ENCODE results near the gene NUDT8. TPM values are rescaled to one million over a fixed set of nuclear protein-coding genes. Genes with fewer than 3 reads are reported as not detected.
"Not testable (repeated sequence)": the region's sequence is repeated elsewhere in the genome, so short reads cannot be mapped to it uniquely, and the experiment has no call there.

The NUDT8 gene
- total RNA-seq, 2 donors from 2014 or later: 9.9 to 11.5 TPM

DNA sequence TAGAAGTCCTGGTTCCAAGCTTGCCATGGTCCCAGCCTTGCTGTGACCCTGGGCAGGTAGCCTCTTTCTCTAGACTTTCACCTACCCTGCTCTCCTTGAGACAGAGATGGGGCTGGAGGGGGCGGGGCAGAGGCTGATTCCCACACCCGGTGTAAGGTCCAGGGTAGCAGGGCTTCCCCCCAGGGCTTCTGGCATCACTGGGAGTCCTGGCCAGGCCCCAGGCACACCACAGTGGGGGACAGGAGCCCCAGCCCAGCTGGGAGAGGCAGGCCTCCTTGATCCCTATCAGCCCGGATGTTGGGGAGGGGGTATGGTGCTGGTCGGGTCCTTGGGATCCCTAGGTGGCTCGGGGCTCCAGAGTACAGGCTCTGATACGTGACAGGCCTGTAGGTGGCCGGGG is 1.7 kb upstream of the NUDT8 start:
- Mint-ChIP-seq H3K27ac (peak overlapping the region; percentile 77 to 82), H3K27me3 (no peaks in the 10 kb centered on the region), H3K36me3 (no peaks in the 10 kb centered on the region), H3K9me3 (no peaks in the 10 kb centered on the region), H3K4me3 (peak overlapping the region; percentile 93), H3K4me1 (ENCODE audit: low read depth in 2 of 2) (peaks cover 5 to 12% of the 10 kb centered on the region in 2 donors)
- ATAC-seq (no peak), DNase-seq (ENCODE audit: low spot score) (no peak)

DNA sequence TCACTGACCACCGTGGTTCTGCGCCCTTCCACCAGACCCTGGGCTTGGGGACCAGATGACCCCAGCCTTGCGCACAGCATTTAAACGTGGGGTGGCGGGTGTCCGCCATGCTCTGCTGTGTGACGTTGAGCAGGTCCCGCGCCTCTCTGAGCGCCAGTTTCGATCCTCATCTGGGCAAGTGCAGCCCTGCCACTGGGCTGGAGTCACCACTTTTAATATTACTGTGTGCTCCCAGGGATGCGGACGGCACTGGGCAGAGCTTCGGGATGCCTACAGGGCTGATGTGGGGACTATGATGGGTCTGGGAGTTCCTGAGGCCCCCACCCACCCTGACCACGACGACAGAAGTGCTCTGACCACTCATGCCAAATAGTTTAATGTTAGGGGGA is 1.2 kb upstream of the NUDT8 start:
- no peak for ATAC-seq
- no peaks in the 10 kb centered on the region for H3K36me3 Mint-ChIP-seq
- H3K27me3 Mint-ChIP-seq: no peaks in the 10 kb centered on the region
- peaks cover 5 to 12% of the 10 kb centered on the region in 2 donors for H3K4me1 Mint-ChIP-seq (ENCODE audit: low read depth in 2 of 2)
- peak overlapping the region; percentile 77 to 82 for H3K27ac Mint-ChIP-seq
- H3K4me3 Mint-ChIP-seq: peak overlapping the region; percentile 93
- no peaks in the 10 kb centered on the region for H3K9me3 Mint-ChIP-seq
- no peak for DNase-seq (ENCODE audit: low spot score)

DNA sequence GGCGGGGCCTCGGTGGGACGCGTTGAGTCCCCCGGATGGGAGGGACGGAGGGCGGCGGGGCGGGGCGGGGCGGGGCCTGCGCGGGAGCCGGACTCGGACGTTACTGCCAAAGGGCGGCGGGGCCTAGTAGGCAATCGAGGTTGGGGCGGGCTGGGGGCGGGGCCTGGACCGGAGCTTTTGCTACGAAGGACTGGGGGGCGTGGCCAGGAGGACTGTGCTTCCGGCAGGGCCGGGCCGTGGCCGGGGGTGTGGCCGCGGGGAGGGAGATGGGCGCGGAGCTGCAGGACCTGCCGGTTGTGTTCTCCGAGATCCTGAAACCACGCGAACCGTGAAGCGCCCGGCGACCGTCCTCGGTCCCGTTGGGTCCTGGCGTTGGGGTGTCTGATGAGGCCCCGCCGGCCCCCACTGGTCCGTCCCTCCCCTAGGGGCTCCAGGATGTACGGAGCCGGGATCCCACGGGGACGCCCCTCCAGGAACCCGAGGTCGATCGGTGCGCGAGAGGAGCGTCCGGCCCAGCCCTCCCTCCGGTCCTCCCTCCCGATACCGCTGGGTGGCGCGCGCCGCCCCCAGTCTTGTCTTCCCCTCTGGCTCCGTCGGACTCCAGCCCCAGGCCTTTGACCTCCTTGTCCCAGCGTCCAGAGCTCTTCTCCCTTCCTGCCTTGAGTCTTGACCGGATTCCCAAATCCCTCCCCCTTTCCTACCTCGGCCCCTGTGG is 648 bp upstream of the NUDT8 start:
- peaks cover 5 to 12% of the 10 kb centered on the region in 2 donors for H3K4me1 Mint-ChIP-seq (ENCODE audit: low read depth in 2 of 2)
- no peaks in the 10 kb centered on the region for H3K36me3 Mint-ChIP-seq
- no peaks in the 10 kb centered on the region for H3K9me3 Mint-ChIP-seq
- H3K27ac Mint-ChIP-seq: peak overlapping the region; percentile 77 to 82
- DNase-seq (ENCODE audit: low spot score) (peak; percentile 99), ATAC-seq (peak; percentile 86 to 91)
- no peaks in the 10 kb centered on the region for H3K27me3 Mint-ChIP-seq
- peak overlapping the region; percentile 93 for H3K4me3 Mint-ChIP-seq

DNA sequence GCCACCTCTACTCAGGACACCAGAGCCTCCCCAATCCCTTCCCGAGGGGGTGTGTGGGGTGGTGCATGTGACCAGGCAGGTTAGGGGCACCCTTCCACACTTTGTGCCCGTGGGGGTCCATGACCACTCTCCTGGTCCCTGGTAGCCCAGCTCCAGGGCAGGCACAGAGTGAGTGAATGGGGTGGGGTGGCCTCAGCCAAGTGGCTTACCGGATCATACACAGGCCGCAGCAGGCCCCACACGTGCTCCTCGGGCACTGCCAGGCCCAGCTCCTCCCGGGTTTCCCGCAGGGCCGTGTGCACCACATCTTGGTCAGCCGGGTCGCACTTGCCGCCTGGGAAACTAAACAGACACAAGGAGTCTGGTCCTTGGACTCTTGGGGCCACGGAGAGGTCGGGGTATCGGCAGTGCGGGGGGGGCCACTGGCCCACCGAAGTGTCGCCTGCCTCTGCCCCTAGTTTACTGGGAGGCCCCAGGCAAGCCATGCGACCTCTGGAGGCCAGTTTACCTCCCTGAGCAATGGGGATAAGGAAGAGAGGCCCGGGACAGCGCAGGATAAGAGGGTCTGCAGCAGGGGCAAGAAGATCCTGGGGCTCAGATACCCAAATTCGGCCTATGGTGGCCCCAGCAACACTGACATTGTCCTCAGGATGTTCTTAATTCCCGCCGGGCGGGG is 889 bp downstream of the NUDT8 start:
- Mint-ChIP-seq H3K9me3 (no peaks in the 10 kb centered on the region), H3K4me3 (peak overlapping the region; percentile 63), H3K27me3 (no peaks in the 10 kb centered on the region), H3K36me3 (no peaks in the 10 kb centered on the region), H3K27ac (peak overlapping the region; percentile 35 to 66), H3K4me1 (ENCODE audit: low read depth in 2 of 2) (peaks cover 5 to 14% of the 10 kb centered on the region in 2 donors)
- DNase-seq (ENCODE audit: low spot score): peak; percentile 51
- no peak for ATAC-seq

DNA sequence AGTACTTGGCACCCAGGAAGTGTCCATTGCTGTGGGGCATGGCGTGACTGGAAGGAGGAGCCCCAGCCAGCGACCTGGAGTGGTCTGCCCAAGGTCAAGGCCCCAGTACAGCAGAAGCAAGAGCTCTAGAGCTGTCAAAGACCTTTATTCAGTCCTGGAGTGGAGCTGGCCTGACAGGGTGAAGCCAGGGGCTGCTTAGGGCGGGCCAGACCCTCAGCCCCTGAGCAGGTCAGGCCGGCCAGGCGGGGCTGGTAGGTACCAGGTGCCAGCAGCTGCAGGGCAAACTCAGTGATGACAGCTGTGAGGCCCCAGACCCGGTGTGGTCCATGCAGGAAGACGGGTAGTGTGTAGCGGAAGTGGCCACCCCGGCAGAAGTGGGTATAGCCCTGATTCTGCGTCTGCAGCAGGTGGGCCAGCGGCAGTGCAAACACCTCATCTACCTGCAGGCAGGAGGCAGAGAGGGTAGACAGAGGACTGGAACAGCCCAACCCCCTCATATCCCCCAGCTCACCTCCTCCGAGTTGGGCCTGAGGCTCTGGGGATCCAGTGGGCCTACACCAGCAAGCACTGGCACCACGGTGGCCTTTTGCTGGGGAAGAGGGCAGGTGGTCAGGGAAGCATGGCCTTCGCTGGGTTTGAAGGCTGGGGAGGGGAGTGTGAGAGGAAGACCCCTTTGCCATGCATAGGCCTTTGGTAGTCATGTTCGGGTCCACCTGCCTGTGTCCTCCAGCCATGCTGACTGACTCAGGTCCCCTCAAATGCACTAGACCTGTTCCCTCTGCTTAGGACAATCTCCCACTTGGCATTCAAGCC is 1.7 kb downstream of the NUDT8 start:
- Mint-ChIP-seq H3K4me3 (peak overlapping the region; percentile 59), H3K27ac (peak overlapping the region in 1 of 2 donors; percentile 28), H3K36me3 (no peaks in the 10 kb centered on the region), H3K4me1 (ENCODE audit: low read depth in 2 of 2) (peaks cover 5 to 14% of the 10 kb centered on the region in 2 donors), H3K9me3 (no peaks in the 10 kb centered on the region), H3K27me3 (no peaks in the 10 kb centered on the region)
- DNase-seq (ENCODE audit: low spot score) (peak; percentile 51), ATAC-seq (no peak)

DNA sequence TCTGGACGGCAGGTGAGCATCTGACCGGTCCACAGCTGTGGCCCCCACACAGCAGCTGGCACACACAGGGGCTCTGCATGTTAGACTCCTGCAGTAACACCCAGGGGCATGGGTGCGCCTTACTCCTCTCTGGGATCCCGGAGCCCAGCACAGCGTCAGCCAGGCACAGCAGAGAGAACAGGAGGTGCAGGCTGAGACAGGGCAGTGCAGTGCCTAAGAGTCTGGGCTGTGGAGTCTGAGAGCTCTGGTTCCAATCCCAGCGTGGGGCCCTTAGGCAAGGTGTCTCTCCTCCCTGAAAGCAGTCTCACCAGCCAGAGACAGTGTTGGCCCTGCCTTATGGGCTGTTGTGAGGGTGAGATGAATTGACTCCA is 2.3 kb downstream of the NUDT8 start:
- ATAC-seq (no peak), DNase-seq (ENCODE audit: low spot score) (no peak)
- Mint-ChIP-seq H3K27me3 (no peaks in the 10 kb centered on the region), H3K9me3 (no peaks in the 10 kb centered on the region), H3K4me1 (ENCODE audit: low read depth in 2 of 2) (peaks cover 5 to 14% of the 10 kb centered on the region in 2 donors), H3K36me3 (no peaks in the 10 kb centered on the region), H3K27ac (peak overlapping the region in 1 of 2 donors; percentile 28), H3K4me3 (peak overlapping the region; percentile 59)

DNA sequence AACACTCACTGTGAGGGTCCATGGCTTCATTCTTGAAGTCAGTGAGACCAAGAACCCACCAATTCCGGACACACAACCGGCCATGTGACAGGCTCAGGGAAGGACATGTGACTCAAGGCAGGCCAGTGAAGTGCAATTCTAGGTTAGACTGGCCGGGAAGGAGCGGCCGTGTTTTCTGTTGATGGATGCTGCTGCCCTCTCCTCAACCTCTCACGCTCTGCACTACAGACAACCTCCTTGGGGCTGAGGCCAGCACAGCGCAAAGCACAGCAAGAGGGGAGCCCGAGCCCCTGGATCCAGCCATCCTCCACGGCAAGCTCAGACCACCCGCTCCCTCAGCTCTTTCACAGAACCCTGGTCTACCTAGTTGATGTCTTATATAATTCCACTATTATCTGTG is 2.8 kb downstream of the NUDT8 start:
- H3K27ac Mint-ChIP-seq: no peak overlapping the region
- peaks cover 5 to 14% of the 10 kb centered on the region in 2 donors for H3K4me1 Mint-ChIP-seq (ENCODE audit: low read depth in 2 of 2)
- H3K4me3 Mint-ChIP-seq: no peak overlapping the region
- DNase-seq (ENCODE audit: low spot score) (no peak), ATAC-seq (no peak)
- no peaks in the 10 kb centered on the region for H3K27me3 Mint-ChIP-seq
- H3K9me3 Mint-ChIP-seq: no peaks in the 10 kb centered on the region
- no peaks in the 10 kb centered on the region for H3K36me3 Mint-ChIP-seq

DNA sequence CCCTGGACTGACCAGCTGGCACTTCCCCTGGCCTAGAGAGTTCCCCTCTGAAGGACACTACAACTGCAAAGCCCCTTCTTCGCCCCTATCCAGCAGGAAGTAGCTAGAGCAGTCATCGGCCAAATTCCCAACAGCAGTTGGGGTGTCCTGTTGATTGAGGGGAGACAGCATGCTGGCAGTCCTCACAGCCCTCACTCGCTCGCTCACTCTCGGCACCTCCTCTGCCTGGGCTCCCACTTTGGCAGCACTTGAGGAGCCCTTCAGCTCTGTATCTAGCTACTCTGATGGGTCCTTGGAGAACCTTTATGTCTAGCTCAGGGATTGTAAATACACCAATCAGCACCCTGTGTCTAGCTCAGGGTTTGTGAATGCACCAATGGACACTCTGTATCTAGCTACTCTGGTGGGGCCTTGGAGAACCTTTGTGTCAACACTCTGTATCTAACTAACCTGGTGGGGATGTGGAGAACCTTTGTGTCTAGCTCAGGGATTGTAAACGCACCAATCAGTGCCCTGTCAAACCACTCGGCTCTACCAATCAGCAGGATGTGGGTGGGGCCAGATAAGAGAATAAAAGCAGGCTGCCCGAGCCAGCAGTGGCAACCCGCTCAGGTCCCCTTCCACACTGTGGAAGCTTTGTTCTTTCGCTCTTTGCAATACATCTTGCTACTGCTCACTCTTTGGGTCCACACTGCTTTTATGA is 3.5 kb downstream of the NUDT8 start:
- not testable (repeated sequence) for ATAC-seq; H3K9me3 Mint-ChIP-seq; DNase-seq (ENCODE audit: low spot score); H3K27me3 Mint-ChIP-seq; H3K36me3 Mint-ChIP-seq; H3K27ac Mint-ChIP-seq; H3K4me3 Mint-ChIP-seq
- H3K4me1 Mint-ChIP-seq (ENCODE audit: low read depth in 2 of 2): peaks cover 5 to 12% of the 10 kb centered on the region in 2 donors

DNA sequence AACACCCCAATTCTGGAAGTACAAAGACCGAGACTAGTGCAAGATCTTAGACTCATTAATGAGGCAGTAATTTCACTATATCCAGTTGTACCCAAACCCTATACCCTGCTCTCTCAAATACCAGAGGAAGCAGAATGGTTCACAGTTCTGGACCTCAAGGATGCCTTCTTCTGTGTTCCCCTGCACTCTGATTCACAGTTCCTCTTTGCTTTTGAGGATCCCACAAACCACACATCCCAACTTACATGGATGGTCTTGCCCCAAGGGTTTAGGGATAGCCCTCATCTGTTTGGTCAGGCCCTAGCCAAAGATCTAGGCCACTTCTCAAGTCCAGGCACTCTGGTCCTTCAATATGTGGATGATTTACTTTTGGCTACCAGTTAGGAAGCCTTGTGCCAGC is 5.9 kb downstream of the NUDT8 start:
- ATAC-seq; H3K27ac Mint-ChIP-seq; H3K4me1 Mint-ChIP-seq (ENCODE audit: low read depth in 2 of 2); H3K4me3 Mint-ChIP-seq; DNase-seq (ENCODE audit: low spot score); H3K9me3 Mint-ChIP-seq; H3K27me3 Mint-ChIP-seq; H3K36me3 Mint-ChIP-seq: not testable (repeated sequence)

DNA sequence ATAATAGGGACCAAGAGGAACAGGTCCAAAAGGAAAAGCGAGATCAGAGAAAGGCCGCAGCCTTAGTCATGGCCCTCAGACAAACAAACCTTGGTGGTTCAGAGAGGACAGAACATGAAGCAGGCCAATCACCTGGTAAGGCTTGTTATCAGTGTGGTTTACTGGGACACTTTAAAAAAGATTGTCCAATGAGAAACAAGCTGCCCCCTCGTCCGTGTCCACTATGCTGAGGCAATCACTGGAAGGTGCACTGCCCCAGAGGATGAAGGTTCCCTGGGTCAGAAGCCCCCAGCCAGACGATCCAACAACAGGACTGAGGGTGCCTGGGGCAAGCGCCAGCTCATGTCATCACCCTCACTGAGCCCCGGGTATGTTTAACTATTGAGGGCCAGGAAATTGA is 6.8 kb downstream of the NUDT8 start:
- not testable (repeated sequence) for H3K36me3 Mint-ChIP-seq; H3K27ac Mint-ChIP-seq; H3K27me3 Mint-ChIP-seq; H3K4me1 Mint-ChIP-seq (ENCODE audit: low read depth in 2 of 2); H3K4me3 Mint-ChIP-seq; ATAC-seq; H3K9me3 Mint-ChIP-seq; DNase-seq (ENCODE audit: low spot score)

DNA sequence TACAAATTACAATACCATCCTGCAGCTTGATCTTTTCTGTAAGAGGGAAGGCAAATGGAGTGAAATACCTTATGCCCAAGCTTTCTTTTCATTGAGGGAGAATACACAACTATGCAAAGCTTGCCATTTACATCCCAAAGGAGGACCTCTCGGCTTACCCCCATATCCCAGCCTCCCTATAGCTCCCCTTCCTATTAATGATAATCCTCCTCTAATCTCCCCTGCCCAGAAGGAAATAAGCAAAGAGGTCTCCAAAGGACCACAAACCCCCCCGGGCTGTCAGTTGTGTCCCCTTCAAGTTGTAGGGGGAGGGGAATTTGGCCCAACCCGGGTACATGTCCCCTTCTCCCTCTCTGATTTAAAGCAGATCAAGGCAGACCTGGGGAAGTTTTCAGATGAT is 7.8 kb downstream of the NUDT8 start:
- not testable (repeated sequence) for H3K4me1 Mint-ChIP-seq (ENCODE audit: low read depth in 2 of 2); ATAC-seq; H3K27ac Mint-ChIP-seq; DNase-seq (ENCODE audit: low spot score); H3K27me3 Mint-ChIP-seq; H3K36me3 Mint-ChIP-seq; H3K9me3 Mint-ChIP-seq; H3K4me3 Mint-ChIP-seq

DNA sequence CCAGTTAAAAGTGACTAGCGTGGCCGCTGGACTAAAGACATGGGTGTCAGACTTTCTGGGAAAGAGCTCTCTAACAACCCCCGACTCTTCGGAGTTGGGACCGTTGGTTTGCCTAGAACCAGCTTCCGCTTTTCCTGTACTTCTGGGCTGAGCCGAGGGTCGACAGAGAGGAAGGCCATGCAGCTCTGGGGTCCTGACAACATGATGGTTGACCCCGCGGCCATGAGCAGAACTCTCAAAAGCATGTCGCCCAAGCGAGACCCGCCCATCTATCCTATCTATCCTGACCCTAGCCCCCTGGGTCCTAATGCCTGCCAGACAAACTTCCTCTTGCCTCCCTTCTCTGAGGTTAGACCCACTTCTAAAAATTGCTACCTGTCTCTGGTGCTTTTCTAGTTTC is 9.1 kb downstream of the NUDT8 start:
- not testable (repeated sequence) for H3K36me3 Mint-ChIP-seq; ATAC-seq; DNase-seq (ENCODE audit: low spot score); H3K27ac Mint-ChIP-seq; H3K27me3 Mint-ChIP-seq; H3K4me1 Mint-ChIP-seq (ENCODE audit: low read depth in 2 of 2); H3K4me3 Mint-ChIP-seq; H3K9me3 Mint-ChIP-seq

DNA sequence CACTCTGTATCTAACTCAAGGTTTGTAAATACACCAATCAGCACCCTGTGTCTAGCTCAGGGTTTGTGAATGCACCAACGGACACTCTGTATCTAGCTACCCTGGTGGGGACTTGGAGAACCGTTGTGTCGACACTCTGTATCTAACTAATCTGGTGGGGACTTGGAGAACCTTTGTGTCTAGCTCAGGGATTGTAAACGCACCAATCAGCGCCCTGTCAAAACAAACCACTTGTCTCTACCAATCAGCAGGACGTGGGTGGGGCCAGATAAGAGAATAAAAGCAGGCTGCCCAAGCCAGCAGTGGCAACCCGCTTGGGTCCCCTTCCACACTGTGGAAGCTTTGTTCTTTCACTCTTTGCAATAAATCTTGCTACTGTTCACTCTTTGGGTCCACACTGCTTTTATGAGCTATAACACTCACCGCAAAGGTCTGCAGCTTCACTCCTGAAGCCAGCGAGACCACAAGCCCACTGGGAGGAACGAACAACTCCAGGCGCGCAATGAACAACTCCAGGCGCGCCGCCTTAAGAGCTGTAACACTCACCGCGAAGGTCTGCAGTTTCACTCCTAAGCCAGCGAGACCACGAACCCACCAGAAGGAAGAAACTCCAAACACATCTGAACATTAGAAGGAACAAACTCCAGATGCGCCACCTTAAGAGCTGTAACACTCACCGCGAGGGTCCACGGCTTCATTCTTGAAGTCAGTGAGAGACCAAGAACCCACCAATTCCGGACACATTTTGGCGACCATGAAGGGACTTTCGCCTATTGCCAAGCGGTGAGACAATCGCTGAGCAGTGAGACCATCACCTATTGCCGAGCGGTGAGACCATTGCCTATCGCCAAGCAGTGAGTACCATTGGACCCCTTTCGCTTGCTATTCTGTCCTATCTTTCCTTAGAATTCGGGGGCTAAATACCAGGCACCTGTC is 9.8 kb downstream of the NUDT8 start:
- not testable (repeated sequence) for H3K36me3 Mint-ChIP-seq; H3K4me3 Mint-ChIP-seq; ATAC-seq; H3K27me3 Mint-ChIP-seq; H3K4me1 Mint-ChIP-seq (ENCODE audit: low read depth in 2 of 2); H3K9me3 Mint-ChIP-seq; H3K27ac Mint-ChIP-seq; DNase-seq (ENCODE audit: low spot score)
